Hepatocyte (in vitro differentiated cells): Measurements from ENCODE around the gene SEMA5B. TPM values are rescaled to one million over a fixed set of nuclear protein-coding genes. Genes with fewer than 3 reads are reported as not detected.
A peak's percentile ranks its signal among the peaks of the same experiment; 100 is the strongest.

Experiments
- DNase-seq: peaks from one replicate; pipeline ENCODE4 v3.0.0-alpha.2; 2016; ENCODE audit warnings: low spot score
- H2AFZ ChIP-seq: fragments of 200-600 bp; sonication (generic); 2 replicates; pipeline ENCODE4 v1.6.0; 2016; ENCODE audit warnings: antibody characterized with exemption, mild to moderate bottlenecking
- H3K27ac ChIP-seq: fragments of 200-600 bp; sonication (generic); 2 replicates; pipeline ENCODE4 v1.5.1; 2016; ENCODE audit warnings: mild to moderate bottlenecking
- H3K27me3 ChIP-seq: fragments of 200-600 bp; sonication (generic); 2 replicates; pipeline ENCODE4 v1.6.1; 2016
- H3K36me3 ChIP-seq: fragments of 200-600 bp; sonication (generic); replicated peaks from 2 replicates; pipeline ENCODE4 v1.5.1; 2016; ENCODE audit warnings: low read depth; ENCODE audit not compliant: insufficient read depth
- H3K4me1 ChIP-seq: fragments of 200-600 bp; sonication (generic); 2 replicates; pipeline ENCODE4 v1.5.1; 2016; ENCODE audit warnings: mild to moderate bottlenecking, moderate library complexity; ENCODE audit not compliant: insufficient read depth
- H3K4me2 ChIP-seq: fragments of 200-600 bp; sonication (generic); 2 replicates; pipeline ENCODE4 v1.6.0; 2016
- H3K4me3 ChIP-seq: fragments of 200-600 bp; sonication (generic); 2 replicates; pipeline ENCODE4 v1.5.1; 2016; ENCODE audit warnings: mild to moderate bottlenecking
- H3K79me2 ChIP-seq: fragments of 200-600 bp; sonication (generic); 2 replicates; pipeline ENCODE4 v1.6.0; 2017; ENCODE audit warnings: mild to moderate bottlenecking
- H3K9me2 ChIP-seq: fragments of 200-600 bp; sonication (generic); replicated peaks from 2 replicates; pipeline ENCODE4 v1.6.0; 2017; ENCODE audit warnings: mild to moderate bottlenecking; ENCODE audit not compliant: insufficient read depth
- H3K9me3 ChIP-seq: fragments of 200-600 bp; sonication (generic); 2 replicates; pipeline ENCODE4 v1.5.1; 2016; ENCODE audit warnings: low read depth, mild to moderate bottlenecking
- H4K20me1 ChIP-seq: fragments of 200-600 bp; sonication (generic); 2 replicates; pipeline ENCODE4 v1.6.0; 2016; ENCODE audit warnings: mild to moderate bottlenecking; ENCODE audit not compliant: insufficient read depth, poor library complexity, severe bottlenecking
- EZH2 ChIP-seq: fragments of 200-600 bp; sonication (generic); IDR thresholded peaks from 2 replicates; pipeline ENCODE4 v1.6.1; 2016; ENCODE audit warnings: antibody characterized with exemption, mild to moderate bottlenecking, borderline replicate concordance
- EZH2phosphoT487 ChIP-seq: fragments of 200-600 bp; sonication (generic); IDR thresholded peaks from one replicate; pipeline ENCODE4 v1.6.1; 2018; ENCODE audit warnings: antibody characterized with exemption, mild to moderate bottlenecking, low read depth, moderate library complexity; ENCODE audit not compliant: unreplicated experiment, severe bottlenecking
- WGBS: methylation state at CpG from one replicate; pipeline ENCODE4 v1.1.6; 2016; ENCODE audit warnings: low lambda C conversion rate; ENCODE audit errors: missing lambda C conversion rate; 5-methylcytosine and 5-hydroxymethylcytosine counted together
- polyA plus RNA-seq: library from polyadenylated mRNA; unstranded; fragments of >200 nt; fragmentation: Nextera tagmentation; extraction: Ambion mirVana; gene quantifications from 2 replicates; pipeline ENCODE4 v1.2.1, GENCODE V29; 2016
- total RNA-seq: library from RNA; depleted of rRNA; stranded (reverse); fragments of >200 nt; gene quantifications from 2 replicates; pipeline ENCODE4 v1.2.3, GENCODE V29; 2014
- TF ChIP-seq, protein P1 (sequence below): fragments of 200-600 bp; sonication (generic); IDR thresholded peaks from 2 replicates; pipeline ENCODE4 v1.5.1; 2016; ENCODE audit warnings: antibody characterized with exemption, mild to moderate bottlenecking; ENCODE audit not compliant: poor library complexity

Gene SEMA5B
- total and polyA plus RNA-seq, 2 experiments from 2014 or later, result 1.4 to 4.2 TPM

GRCh38 chr3:122996038-122996580, 31.5 kb downstream of the SEMA5B start:
- no peak overlapping the region for H3K27ac ChIP-seq

GRCh38 chr3:122994954-122995353, 32.6 kb downstream of the SEMA5B start:
- 77% methylated on average over 3 of the region's 3 CpGs for WGBS
- Histone ChIP-seq H2AFZ (no peak overlapping the region), H4K20me1 (no peaks in the 10 kb centered on the region), H3K27me3 (peaks cover 7% of the 10 kb centered on the region), H3K4me2 (no peak overlapping the region), H3K79me2 (no peaks in the 10 kb centered on the region), H3K9me2 (no peaks in the 10 kb centered on the region), H3K27ac (no peak overlapping the region), H3K9me3 (no peaks in the 10 kb centered on the region), H3K4me1 (peaks cover 4% of the 10 kb centered on the region), H3K36me3 (no peaks in the 10 kb centered on the region), H3K4me3 (no peak overlapping the region)
- no peak for DNase-seq
- TF ChIP-seq, protein P1, sequence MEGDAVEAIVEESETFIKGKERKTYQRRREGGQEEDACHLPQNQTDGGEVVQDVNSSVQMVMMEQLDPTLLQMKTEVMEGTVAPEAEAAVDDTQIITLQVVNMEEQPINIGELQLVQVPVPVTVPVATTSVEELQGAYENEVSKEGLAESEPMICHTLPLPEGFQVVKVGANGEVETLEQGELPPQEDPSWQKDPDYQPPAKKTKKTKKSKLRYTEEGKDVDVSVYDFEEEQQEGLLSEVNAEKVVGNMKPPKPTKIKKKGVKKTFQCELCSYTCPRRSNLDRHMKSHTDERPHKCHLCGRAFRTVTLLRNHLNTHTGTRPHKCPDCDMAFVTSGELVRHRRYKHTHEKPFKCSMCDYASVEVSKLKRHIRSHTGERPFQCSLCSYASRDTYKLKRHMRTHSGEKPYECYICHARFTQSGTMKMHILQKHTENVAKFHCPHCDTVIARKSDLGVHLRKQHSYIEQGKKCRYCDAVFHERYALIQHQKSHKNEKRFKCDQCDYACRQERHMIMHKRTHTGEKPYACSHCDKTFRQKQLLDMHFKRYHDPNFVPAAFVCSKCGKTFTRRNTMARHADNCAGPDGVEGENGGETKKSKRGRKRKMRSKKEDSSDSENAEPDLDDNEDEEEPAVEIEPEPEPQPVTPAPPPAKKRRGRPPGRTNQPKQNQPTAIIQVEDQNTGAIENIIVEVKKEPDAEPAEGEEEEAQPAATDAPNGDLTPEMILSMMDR, result no peak
- TF ChIP-seq EZH2, result no peak

More at GRCh38 chr3:122996038-122996580, 31.5 kb downstream of the SEMA5B start:
- H3K4me3 ChIP-seq, result no peak overlapping the region
- H2AFZ ChIP-seq, result no peak overlapping the region
- H3K4me2 ChIP-seq, result no peak overlapping the region
- peaks cover 7% of the 10 kb centered on the region for H3K27me3 ChIP-seq
- peaks cover 4% of the 10 kb centered on the region for H3K4me1 ChIP-seq
- WGBS, result 80% methylated on average over 13 of the region's 14 CpGs
- peak; percentile 24 for DNase-seq
- H3K79me2 ChIP-seq, result no peaks in the 10 kb centered on the region
- H4K20me1 ChIP-seq, result no peaks in the 10 kb centered on the region
- no peaks in the 10 kb centered on the region for H3K36me3 ChIP-seq
- H3K9me3 ChIP-seq, result no peaks in the 10 kb centered on the region
- TF ChIP-seq EZH2 (no peak), EZH2phosphoT487 (no peak)
- TF ChIP-seq, protein P1, result no peak
- no peaks in the 10 kb centered on the region for H3K9me2 ChIP-seq

DNA sequence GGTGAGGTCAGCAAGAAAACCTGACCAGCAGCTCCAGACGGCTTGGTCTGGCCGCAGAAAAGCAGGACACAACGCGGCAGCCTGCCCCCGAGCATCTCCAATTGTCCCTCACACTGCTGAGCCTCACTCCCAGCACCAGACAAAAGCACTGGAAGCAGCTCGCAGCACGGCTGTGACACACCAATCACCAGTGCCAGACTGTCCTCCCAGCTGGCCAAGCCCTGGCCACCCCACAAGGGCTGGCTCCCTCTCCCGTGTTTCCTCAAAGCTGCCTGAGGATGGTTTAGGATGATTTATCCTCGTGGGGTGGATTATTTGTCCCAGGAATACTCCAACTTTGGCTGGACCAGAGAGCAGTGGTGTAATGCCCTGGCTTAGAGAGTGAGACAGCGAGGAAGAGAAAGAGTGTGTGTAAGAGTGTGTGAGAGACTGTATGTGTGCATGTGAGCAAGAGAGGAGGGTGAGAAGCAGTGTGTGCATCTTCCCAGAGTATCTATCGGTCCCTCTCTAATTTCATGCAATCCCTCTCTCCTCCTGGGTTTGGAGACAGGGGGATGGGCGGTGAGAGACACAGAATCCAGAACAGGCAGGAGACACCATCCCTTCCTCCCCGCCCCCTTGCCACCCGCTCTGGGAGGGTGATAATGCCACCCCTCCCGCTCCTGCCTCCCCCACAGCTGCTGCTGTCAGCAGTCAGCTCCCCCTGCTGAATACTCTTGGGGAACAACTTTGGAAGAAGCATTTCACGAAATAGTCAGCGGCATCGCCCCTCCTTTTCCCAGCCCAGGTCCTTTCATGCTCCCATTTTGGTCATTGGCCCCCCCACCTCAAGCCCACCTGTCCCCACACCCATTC, 34.2 kb downstream of the SEMA5B start:
- Histone ChIP-seq H3K79me2 (no peaks in the 10 kb centered on the region), H3K9me2 (no peaks in the 10 kb centered on the region), H3K4me3 (no peak overlapping the region), H4K20me1 (no peaks in the 10 kb centered on the region), H2AFZ (no peak overlapping the region), H3K27me3 (peaks cover 18% of the 10 kb centered on the region), H3K36me3 (no peaks in the 10 kb centered on the region), H3K9me3 (no peaks in the 10 kb centered on the region), H3K4me2 (no peak overlapping the region), H3K27ac (no peak overlapping the region), H3K4me1 (peaks cover 4% of the 10 kb centered on the region)
- TF ChIP-seq EZH2 (no peak), EZH2phosphoT487 (no peak)
- TF ChIP-seq, protein P1, result no peak
- no peak for DNase-seq
- WGBS, result 55% methylated on average over 16 of the region's 18 CpGs
